Left cardiac atrium (tissue), 4 donors: ENCODE data around the gene ARHGAP20. TPM values are rescaled to one million over a fixed set of nuclear protein-coding genes. Genes with fewer than 3 reads are reported as not detected.
A peak's percentile ranks its signal among the peaks of the same experiment; 100 is the strongest.

ENCODE experiments used
- ATAC-seq, 2 donors: fragments of 200-7000 bp; cut with Tn5 transposase; one replicate each; pipeline ENCODE4 v1.9.1; 2020; ENCODE audit warnings: mild to moderate bottlenecking in 2 of 2, moderate library complexity in 2 of 2
- DNase-seq: peaks from one replicate; pipeline ENCODE4 v3.0.0-alpha.2; 2020
- intact Hi-C, 2 donors: fragments of 100-400 bp; cut with DNase I; formaldehyde crosslinking; loops; one replicate each; pipeline versions ENCODE4 v1.14.1 to v1.15.1; 2022 to 2023
- long read RNA-seq: library from polyadenylated mRNA; unstranded; transcript quantifications from one replicate; pipeline ENCODE4 v2.0.0, GENCODE V29; 2021
- total RNA-seq, 2 donors: library from RNA; stranded (reverse); fragmentation: NEBNext Ultra II Directional; extraction: Animal tissue kit (Norgen Biotek cat#: 25700); gene quantifications; one replicate each; pipeline ENCODE4 v1.2.1, GENCODE V29; 2021
- donor health status: DM: no; HTN: yes; CAD: no.
- donor health status: DM: no; HTN: yes; CAD: no; lungs with severe emphysema.
- donor health status: DM: yes; HTN: yes; CAD: no.
- donor health status: Dilated cardiomyopathy.

ARHGAP20 gene, protein sequence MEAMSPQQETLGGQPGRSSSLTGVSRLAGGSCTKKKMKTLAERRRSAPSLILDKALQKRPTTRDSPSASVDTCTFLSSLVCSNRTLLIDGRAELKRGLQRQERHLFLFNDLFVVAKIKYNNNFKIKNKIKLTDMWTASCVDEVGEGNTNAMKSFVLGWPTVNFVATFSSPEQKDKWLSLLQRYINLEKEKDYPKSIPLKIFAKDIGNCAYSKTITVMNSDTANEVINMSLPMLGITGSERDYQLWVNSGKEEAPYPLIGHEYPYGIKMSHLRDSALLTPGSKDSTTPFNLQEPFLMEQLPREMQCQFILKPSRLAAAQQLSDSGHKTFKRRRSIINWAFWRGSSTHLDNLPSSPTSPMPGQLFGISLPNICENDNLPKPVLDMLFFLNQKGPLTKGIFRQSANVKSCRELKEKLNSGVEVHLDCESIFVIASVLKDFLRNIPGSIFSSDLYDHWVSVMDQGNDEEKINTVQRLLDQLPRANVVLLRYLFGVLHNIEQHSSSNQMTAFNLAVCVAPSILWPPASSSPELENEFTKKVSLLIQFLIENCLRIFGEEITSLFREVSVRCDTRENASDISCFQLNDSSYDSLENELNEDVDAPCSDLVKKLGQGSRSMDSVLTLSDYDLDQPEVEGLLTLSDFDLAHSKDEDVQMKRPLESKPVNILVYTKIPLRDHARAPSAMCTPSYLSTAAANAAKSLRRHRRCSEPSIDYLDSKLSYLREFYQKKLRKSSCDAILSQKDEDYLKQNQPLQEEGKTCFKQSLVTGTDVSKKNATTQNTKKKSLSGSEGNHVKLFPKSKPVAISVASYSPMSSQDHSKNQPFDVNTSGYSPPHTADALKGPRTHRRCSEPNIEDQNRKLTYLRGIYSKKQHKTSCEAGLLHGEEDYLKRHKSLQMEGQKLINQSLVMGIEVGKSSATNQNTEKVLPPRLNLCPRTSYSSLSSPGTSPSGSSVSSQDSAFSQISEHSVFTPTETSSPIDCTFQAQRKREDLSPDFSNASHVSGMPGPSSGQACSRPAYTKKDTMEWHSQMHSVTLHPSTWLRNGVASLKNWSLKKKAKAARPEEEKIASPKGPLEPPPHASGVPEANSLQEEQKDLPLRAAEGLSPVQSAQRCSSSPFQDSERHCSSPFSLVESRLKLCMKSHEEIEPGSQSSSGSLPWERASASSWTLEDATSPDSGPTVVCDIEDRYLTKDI
- 1 to 10 TPM; 2.5 to 4.7 TPM for total RNA-seq
- long read RNA-seq: 0 reads

DNA sequence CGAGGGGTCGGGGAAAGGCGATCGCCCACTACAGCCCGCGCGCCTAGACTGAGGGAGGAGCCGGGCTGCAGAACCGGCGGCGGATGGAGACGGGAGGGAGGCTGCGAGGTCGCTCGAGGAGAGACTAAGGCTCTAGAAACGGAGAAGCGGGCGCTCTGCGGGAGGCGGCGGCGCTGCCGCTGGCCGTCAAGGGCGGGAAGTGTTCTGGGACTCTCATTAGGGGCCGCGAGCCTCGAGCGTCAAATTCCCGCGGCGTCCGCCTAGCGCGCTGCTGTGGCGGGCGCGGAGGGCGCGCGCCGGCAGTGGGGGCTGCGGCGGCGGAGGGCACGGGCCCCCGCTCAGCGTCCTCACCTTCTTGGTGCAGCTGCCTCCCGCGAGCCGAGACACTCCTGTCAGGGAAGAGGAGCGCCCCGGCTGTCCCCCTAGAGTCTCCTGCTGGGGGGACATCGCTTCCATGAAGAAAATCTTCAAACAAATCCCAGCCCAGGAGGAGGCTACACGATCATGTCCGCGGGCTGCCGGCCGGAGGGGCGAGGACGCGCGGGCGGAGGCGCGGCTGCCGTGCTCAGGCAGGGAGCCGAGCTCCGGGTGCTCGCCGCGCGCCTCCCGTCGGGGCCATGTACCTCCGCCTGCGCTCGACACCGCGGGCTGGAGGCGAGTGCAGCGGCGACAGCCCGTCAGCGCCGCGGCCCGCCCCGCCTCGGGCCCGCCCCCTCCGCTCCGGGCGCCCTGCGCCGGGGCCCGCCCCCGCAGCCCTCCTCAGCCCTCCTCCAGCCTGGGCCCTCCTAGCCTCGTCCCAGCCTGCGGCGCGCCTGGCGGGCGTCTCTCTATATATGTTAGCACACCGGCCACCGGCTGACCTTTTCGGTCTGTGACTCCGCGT, at the start of gene ARHGAP20:
Gene ARHGAP20, minus strand, starts transcription at position 662 of the 883 bp plus-strand sequence. Its CDS starts 206 bp downstream, at position 456.
- intact Hi-C loops: no loop called here

GRCh38 chr11:110761991-110762390, 49.8 kb upstream of the ARHGAP20 start:
- ATAC-seq (no peak), DNase-seq (no peak)
- intact Hi-C loops: no loop called here

More for the DNA sequence above, at the start of gene ARHGAP20:
- DNase-seq (peak; percentile 71), ATAC-seq (peak; percentile 94 to 96)

- ATAC-seq: no peak
- intact Hi-C loops: no loop called here
- DNase-seq: no peak
Measured at GRCh38 chr11:110761131-110761530, 48.9 kb upstream of the ARHGAP20 start.

DNA sequence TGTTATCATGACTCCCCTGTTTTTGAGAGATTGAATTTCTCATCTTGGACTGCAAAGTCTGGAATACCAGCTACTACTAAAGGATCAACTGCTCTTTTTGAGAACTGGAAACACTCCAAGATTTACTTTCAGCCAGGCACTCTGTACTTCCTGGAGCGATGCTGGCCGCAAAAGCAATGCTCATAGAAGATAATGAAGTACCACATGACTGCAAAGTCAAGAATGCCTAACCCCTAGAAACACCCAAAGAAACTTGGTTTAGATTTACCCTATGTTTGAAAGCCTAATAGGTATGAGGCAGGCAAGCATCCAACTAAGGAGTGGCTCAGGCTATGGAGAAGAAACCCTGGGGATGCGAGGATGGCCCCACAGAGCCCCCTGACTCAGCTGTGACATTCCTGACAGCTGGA, 47.7 kb upstream of the ARHGAP20 start:
- DNase-seq: no peak
- ATAC-seq: peak; percentile 27 to 30
- intact Hi-C loops: no loop called here

DNA sequence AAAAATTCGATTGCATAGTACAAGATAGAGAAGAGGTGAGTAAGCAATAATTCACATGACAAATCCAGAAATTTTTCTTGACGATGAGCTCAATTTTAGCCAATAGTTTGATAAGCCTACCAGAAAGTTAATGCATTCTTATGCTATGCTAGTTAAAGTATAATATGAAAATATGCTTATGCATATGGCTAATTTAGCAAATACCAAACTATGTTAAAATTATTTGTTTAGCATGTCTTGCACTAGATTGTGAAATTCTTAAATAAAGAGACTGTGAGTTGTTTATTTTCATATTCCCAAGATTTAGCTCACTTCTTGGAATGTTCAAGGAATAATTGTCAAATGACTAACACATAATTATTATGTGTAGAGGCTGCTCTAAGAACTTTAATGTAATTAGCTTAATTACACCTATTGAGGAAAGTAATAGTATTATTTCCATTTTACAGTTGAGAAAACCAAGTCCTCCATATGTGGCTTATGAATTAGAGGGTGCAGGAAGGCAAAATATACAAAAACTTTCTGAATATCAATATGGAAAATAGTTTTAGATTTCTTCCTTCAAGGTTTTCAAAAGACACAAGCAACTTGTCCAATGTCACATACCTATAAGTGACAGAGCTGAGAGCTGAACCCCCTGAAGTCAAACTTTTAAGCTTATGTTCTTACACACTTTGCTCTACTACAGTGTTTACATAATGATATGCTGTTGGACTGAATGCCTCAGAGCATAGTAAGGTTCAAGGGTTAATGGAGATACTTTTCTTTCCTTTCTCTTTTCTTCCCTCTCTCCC, 45.9 kb upstream of the ARHGAP20 start:
- DNase-seq: no peak
- intact Hi-C loops: no loop called here
- no peak for ATAC-seq

DNA sequence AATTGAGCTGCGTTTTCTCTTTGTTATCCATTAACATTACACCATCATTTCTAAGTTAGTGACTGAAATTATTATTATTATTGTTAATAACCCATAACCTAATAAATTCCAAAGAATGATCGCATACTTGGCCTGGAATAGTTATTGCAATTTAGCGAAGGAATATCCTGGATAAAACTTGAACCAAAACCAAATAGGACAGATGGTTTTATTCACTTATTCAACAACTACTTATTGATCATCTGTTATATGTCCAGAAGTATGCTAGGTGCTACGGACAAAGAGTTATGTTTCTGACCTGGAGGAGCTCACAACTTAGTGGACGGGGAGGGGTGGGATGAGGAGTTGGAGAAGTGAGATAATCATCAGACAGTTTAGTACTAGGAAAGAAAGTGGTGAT, 44.8 kb upstream of the ARHGAP20 start:
- ATAC-seq (no peak), DNase-seq (no peak)
- intact Hi-C loops: no loop called here

DNA sequence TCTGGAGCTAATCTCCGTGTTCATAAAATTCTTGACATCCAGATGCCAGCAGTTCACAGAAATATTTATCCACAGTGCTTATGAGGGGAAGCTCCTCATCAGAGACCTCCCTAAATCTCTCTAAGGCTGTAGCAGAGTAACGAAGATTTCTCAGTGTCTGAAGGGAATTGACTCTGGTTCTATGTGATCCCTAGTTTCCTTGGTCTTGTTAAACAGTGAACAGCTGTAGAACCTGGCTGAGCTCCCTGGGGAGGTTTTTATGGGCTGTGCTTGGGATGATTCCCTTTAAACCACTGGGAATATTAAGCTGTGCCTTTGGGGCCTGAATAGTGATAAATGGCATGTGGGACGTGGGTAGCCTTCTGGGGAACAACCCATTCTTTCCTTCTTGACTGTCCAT, 43.7 kb upstream of the ARHGAP20 start:
- ATAC-seq (no peak), DNase-seq (no peak)
- intact Hi-C loops: no loop called here

DNA sequence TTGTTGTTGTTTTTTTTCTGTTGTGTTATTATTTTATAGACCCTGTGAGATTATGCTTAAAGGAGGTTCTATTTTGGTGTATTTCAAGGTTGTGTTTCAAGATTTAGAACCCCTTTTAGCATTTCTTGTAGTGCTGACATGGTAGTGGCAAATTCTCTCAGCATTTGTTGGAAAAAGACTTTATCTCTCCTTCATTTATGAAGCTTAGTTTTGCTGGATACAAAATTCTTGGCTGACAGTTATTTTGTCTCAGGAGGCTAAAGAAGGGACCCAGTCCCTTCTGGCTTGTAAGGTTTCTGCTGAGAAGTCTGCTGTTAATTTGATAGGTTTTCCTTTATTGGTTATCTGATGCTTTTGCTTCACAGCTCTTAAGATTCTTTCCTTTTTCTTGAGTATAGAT, 40.7 kb upstream of the ARHGAP20 start:
- DNase-seq: no peak
- no peak for ATAC-seq
- intact Hi-C loops: no loop called here

GRCh38 chr11:110750100-110750499, 37.9 kb upstream of the ARHGAP20 start:
- intact Hi-C loops: no loop called here
- DNase-seq (no peak), ATAC-seq (no peak)

DNA sequence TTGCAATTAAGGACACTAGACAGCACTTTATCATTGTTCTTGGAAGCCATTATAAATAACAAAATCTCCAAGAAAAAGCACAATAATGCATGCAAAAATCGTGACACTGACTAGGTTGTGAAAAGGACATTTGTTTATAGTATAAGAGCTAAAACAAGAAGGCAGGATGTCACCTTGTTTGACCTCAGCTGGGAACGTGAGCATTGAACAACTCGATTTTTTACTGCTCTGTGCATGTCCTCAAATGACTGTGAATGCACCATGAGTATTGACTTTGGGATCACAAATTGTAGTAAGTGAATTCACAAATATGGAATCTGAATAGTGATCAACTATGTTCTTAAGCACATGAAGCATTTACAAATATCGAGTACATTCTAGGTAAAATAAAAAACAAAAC, 35.3 kb upstream of the ARHGAP20 start:
- ATAC-seq (no peak), DNase-seq (no peak)
- intact Hi-C loops: no loop called here

- ATAC-seq: no peak
- intact Hi-C loops: no loop called here
- no peak for DNase-seq
Measured at GRCh38 chr11:110738641-110739040, 26.4 kb upstream of the ARHGAP20 start.

DNA sequence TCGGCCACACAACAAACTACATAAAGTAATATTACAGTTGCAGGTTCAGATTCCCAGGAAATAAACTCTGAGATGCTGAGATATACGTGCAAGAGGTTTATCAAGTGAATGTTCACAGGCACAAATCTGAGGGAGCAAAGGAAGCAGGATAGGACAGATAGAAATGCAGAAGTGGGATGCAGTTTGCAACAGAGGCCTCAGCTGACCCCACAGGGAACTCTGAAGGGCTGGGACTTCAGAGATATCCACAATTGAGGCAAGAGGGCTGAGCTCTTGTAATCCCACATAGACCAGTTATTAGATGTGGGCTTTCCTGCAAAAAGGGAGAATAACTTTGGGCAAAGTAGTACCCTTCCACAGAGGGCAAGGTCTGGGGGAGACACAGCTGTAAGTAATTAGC, 25.4 kb upstream of the ARHGAP20 start:
- ATAC-seq (no peak), DNase-seq (no peak)
- intact Hi-C loops: no loop called here

GRCh38 chr11:110736171-110736553, 23.9 kb upstream of the ARHGAP20 start:
- no peak for ATAC-seq
- intact Hi-C loops: no loop called here
- no peak for DNase-seq

GRCh38 chr11:110735455-110736170, 23.4 kb upstream of the ARHGAP20 start:
- intact Hi-C loops: no loop called here
- DNase-seq: no peak
- no peak for ATAC-seq

DNA sequence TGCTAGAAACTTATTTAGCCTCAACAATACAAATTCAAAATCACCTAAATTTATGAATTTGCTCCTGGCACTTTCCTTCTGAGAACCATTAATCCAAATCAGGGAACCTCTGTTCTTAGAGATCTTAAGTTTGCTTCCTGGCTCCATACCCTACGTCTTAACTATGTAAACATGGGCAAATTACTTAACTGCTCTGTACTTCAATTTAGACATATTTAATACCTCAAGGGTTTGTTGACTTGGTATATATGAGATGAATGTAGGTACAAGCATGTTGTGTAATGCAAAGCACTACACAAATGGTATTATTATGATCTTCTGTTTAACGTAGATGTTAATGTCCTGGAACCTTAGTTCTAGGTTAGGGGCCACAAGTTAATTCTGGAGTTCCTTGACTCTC, 22.6 kb upstream of the ARHGAP20 start:
- DNase-seq: no peak
- ATAC-seq: no peak
- intact Hi-C loops: no loop called here

DNA sequence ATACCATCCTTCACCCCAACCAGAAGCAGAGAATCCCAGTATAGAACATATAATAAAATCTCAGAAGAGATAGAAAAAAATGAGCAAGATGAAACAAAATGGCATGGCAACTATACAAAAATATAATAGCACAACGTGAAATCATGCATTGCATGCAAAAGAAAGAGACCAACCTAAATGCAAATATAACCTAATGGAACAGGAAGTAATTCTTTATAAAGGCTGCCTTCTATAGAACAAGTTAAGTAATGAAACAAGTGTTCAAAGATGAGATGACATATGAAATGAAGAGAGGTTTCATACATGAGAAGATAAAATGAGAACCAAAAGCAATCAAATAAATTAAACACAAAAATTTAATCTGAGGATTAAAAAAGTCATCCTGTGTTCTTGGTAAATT, 18.5 kb upstream of the ARHGAP20 start:
- ATAC-seq: no peak
- intact Hi-C loops: no loop called here
- DNase-seq: no peak

- DNase-seq (no peak), ATAC-seq (no peak)
- intact Hi-C loops: no loop called here
Measured at GRCh38 chr11:110728883-110729282, 16.6 kb upstream of the ARHGAP20 start.
